ENCODE measurements around the gene ZNF691. TPM values are rescaled to one million over a fixed set of nuclear protein-coding genes. Genes with fewer than 3 reads are reported as not detected.

The ZNF691 gene
- total and polyA plus RNA-seq, 2 experiments from 2014 or later: 6.9 to 8.6 TPM

GRCh38 chr1:42821690-42822089 lies 24.7 kb upstream of the ZNF691 start:
- no peak for TF ChIP-seq CTCF (IDR thresholded peaks at IDR 0.05; ENCODE audit: poor library complexity)
- no peak for TF ChIP-seq EZH2phosphoT487 (IDR thresholded peaks at IDR 0.05; ENCODE audit: low read depth, severe bottlenecking, unreplicated experiment)
- no peak for TF ChIP-seq EZH2 (IDR thresholded peaks at IDR 0.05; ENCODE audit: borderline replicate concordance)
- Histone ChIP-seq H3K36me3 (replicated peaks; ENCODE audit: insufficient read depth, low read depth) (no peaks in the 10 kb centered on the region), H3K4me2 (no peak overlapping the region), H3K9me2 (replicated peaks; ENCODE audit: insufficient read depth) (no peaks in the 10 kb centered on the region), H3K4me3 (no peak overlapping the region), H3K79me2 (peaks cover 27% of the 10 kb centered on the region), H3K27me3 (no peaks in the 10 kb centered on the region), H3K9me3 (ENCODE audit: low read depth) (no peaks in the 10 kb centered on the region), H3K4me1 (ENCODE audit: insufficient read depth) (peaks cover 15% of the 10 kb centered on the region), H3K27ac (no peak overlapping the region), H4K20me1 (ENCODE audit: insufficient read depth, poor library complexity, severe bottlenecking) (no peaks in the 10 kb centered on the region), H2AFZ (no peak overlapping the region)
- 96% methylated on average over 2 of the region's 2 CpGs for WGBS (ENCODE audit: low lambda C conversion rate, missing lambda C conversion rate)
- DNase-seq (ENCODE audit: low spot score): no peak

DNA sequence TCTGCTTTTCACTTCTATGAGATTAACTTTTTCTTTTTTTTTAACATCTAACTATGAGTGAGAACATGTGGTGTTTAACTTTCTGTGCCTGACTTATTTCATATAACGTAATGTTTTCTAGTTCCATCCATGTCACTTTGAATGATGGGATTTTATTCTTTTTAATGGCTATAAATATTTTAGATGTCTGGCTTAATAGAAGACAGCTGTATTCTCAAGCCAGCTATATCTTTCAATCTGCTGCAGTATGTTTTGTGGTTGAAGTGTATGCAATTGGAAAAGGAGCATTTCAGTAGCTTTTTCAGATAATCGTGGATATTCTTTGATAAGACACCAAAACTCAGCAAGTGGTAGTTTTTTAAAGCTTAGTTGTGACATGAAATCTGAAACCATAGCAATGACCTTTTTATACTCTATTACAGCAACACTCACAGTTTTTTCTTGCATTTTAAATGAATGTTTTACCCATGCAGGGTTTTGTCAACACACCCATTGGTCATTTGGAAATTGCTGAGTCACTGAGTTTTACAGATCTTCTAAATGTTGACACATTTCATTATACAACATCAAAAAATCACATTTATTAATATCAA lies 23.5 kb upstream of the ZNF691 start:
- Histone ChIP-seq H3K36me3 (replicated peaks; ENCODE audit: insufficient read depth, low read depth) (no peaks in the 10 kb centered on the region), H3K4me3 (no peak overlapping the region), H3K4me1 (ENCODE audit: insufficient read depth) (peaks cover 11% of the 10 kb centered on the region), H3K9me2 (replicated peaks; ENCODE audit: insufficient read depth) (no peaks in the 10 kb centered on the region), H3K79me2 (peaks cover 23% of the 10 kb centered on the region), H3K27me3 (no peaks in the 10 kb centered on the region), H4K20me1 (ENCODE audit: insufficient read depth, poor library complexity, severe bottlenecking) (no peaks in the 10 kb centered on the region), H3K4me2 (no peak overlapping the region), H3K27ac (no peak overlapping the region), H2AFZ (no peak overlapping the region), H3K9me3 (ENCODE audit: low read depth) (no peaks in the 10 kb centered on the region)
- no peak for DNase-seq (ENCODE audit: low spot score)
- WGBS (ENCODE audit: low lambda C conversion rate, missing lambda C conversion rate): 47% methylated on average over 2 of the region's 2 CpGs
- TF ChIP-seq CTCF (IDR thresholded peaks at IDR 0.05; ENCODE audit: poor library complexity): no peak
- no peak for TF ChIP-seq EZH2phosphoT487 (IDR thresholded peaks at IDR 0.05; ENCODE audit: low read depth, severe bottlenecking, unreplicated experiment)
- TF ChIP-seq EZH2 (IDR thresholded peaks at IDR 0.05; ENCODE audit: borderline replicate concordance): no peak

DNA sequence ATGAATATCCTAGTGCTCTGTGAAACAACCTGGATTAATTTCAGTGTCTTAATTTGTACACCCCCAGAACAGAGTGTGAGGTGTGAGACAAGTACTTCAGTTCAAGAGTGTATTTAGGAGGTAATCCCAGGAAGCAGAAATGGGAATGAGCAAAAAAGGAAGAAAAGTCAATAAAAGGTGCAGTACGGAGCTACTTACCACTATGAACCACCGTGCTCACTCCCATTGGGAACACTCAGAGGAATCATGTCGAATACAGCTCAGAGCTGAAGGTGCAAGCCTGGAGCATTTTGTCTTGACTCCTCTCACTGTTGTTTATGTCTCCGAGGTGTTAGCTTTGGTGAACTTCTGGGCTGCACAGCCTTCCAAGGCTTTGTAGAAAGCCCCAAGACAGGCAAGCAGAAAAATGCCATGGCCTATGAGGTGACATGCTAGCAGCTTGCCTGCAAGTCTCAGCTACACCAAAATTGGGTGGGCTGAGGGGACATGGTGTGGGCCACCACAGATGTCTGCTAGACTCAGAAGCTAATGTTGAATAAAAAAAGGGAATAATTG lies 21.9 kb upstream of the ZNF691 start:
- DNase-seq (ENCODE audit: low spot score): no peak
- Histone ChIP-seq H3K9me3 (ENCODE audit: low read depth) (no peaks in the 10 kb centered on the region), H3K9me2 (replicated peaks; ENCODE audit: insufficient read depth) (no peaks in the 10 kb centered on the region), H3K36me3 (replicated peaks; ENCODE audit: insufficient read depth, low read depth) (no peaks in the 10 kb centered on the region), H3K27ac (no peak overlapping the region), H3K79me2 (peaks cover 8% of the 10 kb centered on the region), H4K20me1 (ENCODE audit: insufficient read depth, poor library complexity, severe bottlenecking) (no peaks in the 10 kb centered on the region), H3K4me2 (no peak overlapping the region), H3K4me3 (no peak overlapping the region), H2AFZ (no peak overlapping the region), H3K27me3 (no peaks in the 10 kb centered on the region), H3K4me1 (ENCODE audit: insufficient read depth) (peaks cover 8% of the 10 kb centered on the region)
- TF ChIP-seq CTCF (IDR thresholded peaks at IDR 0.05; ENCODE audit: poor library complexity): no peak
- 94% methylated on average over 4 of the region's 4 CpGs for WGBS (ENCODE audit: low lambda C conversion rate, missing lambda C conversion rate)
